ENCODE data around the gene MBNL1.

MBNL1 gene

DNA sequence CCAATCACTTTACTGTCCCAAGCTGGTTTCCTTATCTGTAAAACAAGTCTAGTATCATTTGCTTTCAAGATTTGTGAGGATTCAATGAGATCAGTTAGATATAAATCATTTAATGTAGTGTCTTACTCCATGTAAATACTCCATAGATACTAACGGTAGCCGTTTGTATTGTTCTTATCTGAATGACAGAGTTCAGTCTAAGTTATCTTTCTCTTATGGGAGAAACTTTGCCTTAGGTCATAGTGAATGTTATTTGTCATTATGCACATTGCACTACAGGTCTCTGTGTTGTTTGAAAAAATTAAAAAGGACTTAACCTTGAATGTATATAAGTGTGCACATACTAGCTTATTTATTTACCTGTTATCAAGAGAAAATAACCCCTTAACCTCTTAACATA lies 44.7 kb downstream of the MBNL1 start:
- H3K27ac ChIP-seq, result no peak overlapping the region
- TF ChIP-seq CTCF (IDR thresholded peaks at IDR 0.05) (no peak), ZFX (IDR thresholded peaks at IDR 0.05; ENCODE audit: borderline replicate concordance) (no peak)

GRCh38 chr3:152313914-152314313 lies 45.2 kb downstream of the MBNL1 start:
- no peak overlapping the region for H3K27ac ChIP-seq
- TF ChIP-seq ZFX (IDR thresholded peaks at IDR 0.05; ENCODE audit: borderline replicate concordance) (no peak), CTCF (IDR thresholded peaks at IDR 0.05) (no peak)

GRCh38 chr3:152314677-152315353 lies 46.1 kb downstream of the MBNL1 start:
- TF ChIP-seq ZFX (IDR thresholded peaks at IDR 0.05; ENCODE audit: borderline replicate concordance) (no peak), CTCF (IDR thresholded peaks at IDR 0.05) (no peak)
- no peak overlapping the region for H3K27ac ChIP-seq

- TF ChIP-seq ZFX (IDR thresholded peaks at IDR 0.05; ENCODE audit: borderline replicate concordance) (no peak), CTCF (IDR thresholded peaks at IDR 0.05) (no peak)
- no peak overlapping the region for H3K27ac ChIP-seq
Measured at GRCh38 chr3:152315623-152316022, 46.9 kb downstream of the MBNL1 start.

- no peak for TF ChIP-seq CTCF (IDR thresholded peaks at IDR 0.05)
- no peak for TF ChIP-seq ZFX (IDR thresholded peaks at IDR 0.05; ENCODE audit: borderline replicate concordance)
- no peak overlapping the region for H3K27ac ChIP-seq
Measured at GRCh38 chr3:152316318-152316717, 47.6 kb downstream of the MBNL1 start.

- no peak for TF ChIP-seq ZFX (IDR thresholded peaks at IDR 0.05; ENCODE audit: borderline replicate concordance)
- TF ChIP-seq CTCF (IDR thresholded peaks at IDR 0.05), result no peak
- H3K27ac ChIP-seq, result no peak overlapping the region
Measured at GRCh38 chr3:152317184-152317583, 48.5 kb downstream of the MBNL1 start.

GRCh38 chr3:152317956-152318355 lies 49.2 kb downstream of the MBNL1 start:
- no peak overlapping the region for H3K27ac ChIP-seq
- TF ChIP-seq ZFX (IDR thresholded peaks at IDR 0.05; ENCODE audit: borderline replicate concordance), result no peak
- no peak for TF ChIP-seq CTCF (IDR thresholded peaks at IDR 0.05)
